IPS DF 6.9 (cell line): ENCODE data around the gene DDX56.

ENCODE experiments used
- DNase-seq: peaks from one replicate; pipeline ENCODE4 v3.0.0-alpha.2; 2013; ENCODE audit warnings: low read depth, low spot score
- H3K27ac ChIP-seq: one replicate; pipeline ENCODE4 v1.5.1; 2013; ENCODE audit warnings: low read length, control low read depth
- H3K27me3 ChIP-seq: 2 replicates; pipeline ENCODE4 v1.6.1; 2013; ENCODE audit warnings: mild to moderate bottlenecking, low read length; ENCODE audit not compliant: control insufficient read depth, insufficient read depth
- H3K36me3 ChIP-seq: 2 replicates; pipeline ENCODE4 v1.6.1; 2013; ENCODE audit warnings: low read length; ENCODE audit not compliant: control insufficient read depth, insufficient read depth
- H3K4me1 ChIP-seq: 2 replicates; pipeline ENCODE4 v1.6.1; 2013; ENCODE audit warnings: low read length; ENCODE audit not compliant: control insufficient read depth, insufficient read depth
- H3K4me3 ChIP-seq: 2 replicates; pipeline ENCODE4 v1.5.1; 2013; ENCODE audit warnings: mild to moderate bottlenecking, low read length
- H3K9me3 ChIP-seq: 2 replicates; pipeline ENCODE4 v1.6.1; 2013; ENCODE audit warnings: low read length, inconsistent platforms; ENCODE audit not compliant: control insufficient read depth, insufficient read depth
- WGBS: extraction: QIAGEN DNeasy Blood & Tissue Kit; methylation state at CpG from one replicate; pipeline ENCODE4 v1.1.7; 2013; ENCODE audit warnings: mixed read lengths, missing lambda C conversion rate; ENCODE audit not compliant: insufficient read length, insufficient coverage; 5-methylcytosine and 5-hydroxymethylcytosine counted together

DDX56 gene

GRCh38 chr7:44517175-44517574 lies 56.5 kb downstream of the DDX56 start:
- Histone ChIP-seq H3K4me1 (no peaks in the 10 kb centered on the region), H3K27ac (no peak overlapping the region), H3K9me3 (no peaks in the 10 kb centered on the region), H3K27me3 (no peaks in the 10 kb centered on the region), H3K36me3 (no peaks in the 10 kb centered on the region), H3K4me3 (no peak overlapping the region)
- DNase-seq, result no peak
- WGBS, result no CpG with 5 or more reads among the region's 8 CpGs
